Measurements from ENCODE around the gene DALRD3. TPM values are rescaled to one million over a fixed set of nuclear protein-coding genes. Genes with fewer than 3 reads are reported as not detected.
A peak's percentile ranks its signal among the peaks of the same experiment; 100 is the strongest.

Gene DALRD3
- total RNA-seq, 1 experiment from 2014 or later = 42.9 TPM

- ATAC-seq (no peak), DNase-seq (ENCODE audit: low read depth, low spot score) (no peak)
- H3K9me3 ChIP-seq (ENCODE audit: control insufficient read depth in 1 of 2, insufficient read depth in 1 of 2, low read depth in 1 of 2, low read length in 2 of 2) = no peaks in the 10 kb centered on the region
- ChIA-PET CTCF (interaction anchor here (1.8 to 3.0 kb wide), 3 partner anchors 12 to 151 kb away, joined by 5 to 27 read pairs (median 15); partner anchors contain the start of gene WDR6), RAD21 (ENCODE audit: low non-redundant PET in 1 of 2, low total read pairs in 2 of 2, uncharacterized antibody in 2 of 2, unreplicated experiment in 2 of 2) (interaction anchor here in 1 of 2 experiments (0.6 kb wide), 1 partner anchor 74 kb away, joined by 3 read pairs; the partner anchor contains the start of gene QRICH1), POLR2A (interaction anchor here (0.6 to 5.3 kb wide), 9 partner anchors 8 to 781 kb away, joined by 3 to 52 read pairs (median 5); partner anchors contain the start of genes IMPDH2, P4HTM, QRICH1 and WDR6)
- peaks cover 56% of the 10 kb centered on the region for H3K79me2 ChIP-seq (ENCODE audit: insufficient read depth, low read length)
- no peaks in the 10 kb centered on the region for H3K9me2 ChIP-seq (ENCODE audit: insufficient read depth)
- H3K4me2 ChIP-seq (ENCODE audit: low read length) = peak overlapping the region; percentile 90
- no peaks in the 10 kb centered on the region for H3K27me3 ChIP-seq (ENCODE audit: insufficient read depth, low read length)
- H3K9ac ChIP-seq (ENCODE audit: low read length) = peak overlapping the region; percentile 99
- intact Hi-C loops (cut with micrococcal nuclease) = loop anchor here (2.0 kb wide), 1 partner anchor 31 kb away; no protein-coding TSS in a partner anchor
- peaks cover 20 to 64% of the 10 kb centered on the region in 2 experiments for H3K4me1 ChIP-seq (ENCODE audit: control insufficient read depth in 1 of 2, insufficient read depth in 2 of 2, low read length in 2 of 2)
- H3K4me3 ChIP-seq (replicated peaks in 1 of 2; ENCODE audit: low read depth in 1 of 2, low read length in 2 of 2) = peak overlapping the region; percentile 80 to 98
- peak overlapping the region; percentile 99 for H3K27ac ChIP-seq (ENCODE audit: low read depth, low read length)
- no TSS peak for BruUV-seq (replicated peaks)
- H3K36me3 ChIP-seq (ENCODE audit: control insufficient read depth in 1 of 2, insufficient read depth in 2 of 2, low read length in 2 of 2) = peaks cover 17 to 33% of the 10 kb centered on the region in 2 experiments; a peak in 3 of 4 replicates
- H4K20me1 ChIP-seq (ENCODE audit: insufficient read depth) = no peaks in the 10 kb centered on the region
- TF ChIP-seq ATF3 (IDR thresholded peaks at IDR 0.05) (no peak), REST (IDR thresholded peaks at IDR 0.05; ENCODE audit: low read depth) (no peak), EGR1 (IDR thresholded peaks at IDR 0.05; ENCODE audit: low read depth) (no peak), ZFX (IDR thresholded peaks at IDR 0.05) (no peak), SRF (IDR thresholded peaks at IDR 0.05; ENCODE audit: low read depth) (no peak), TCF7L2 (IDR thresholded peaks at IDR 0.05; ENCODE audit: borderline replicate concordance, extremely low read depth, insufficient read depth, insufficient read length) (no peak), MAX (IDR thresholded peaks at IDR 0.05) (no peak), SP1 (IDR thresholded peaks at IDR 0.05; ENCODE audit: low read depth) (no peak), CEBPB (IDR thresholded peaks at IDR 0.05; ENCODE audit: low read depth) (no peak), EZH2phosphoT487 (IDR thresholded peaks at IDR 0.05; ENCODE audit: borderline replicate concordance) (no peak), JUND (IDR thresholded peaks at IDR 0.05) (no peak), SIN3A (IDR thresholded peaks at IDR 0.05; ENCODE audit: low read depth) (no peak), POLR2AphosphoS5 (IDR thresholded peaks at IDR 0.05; ENCODE audit: low read depth, low read length) (no peak)
- no peak overlapping the region for H2AFZ ChIP-seq (ENCODE audit: low read depth, low read length, poor library complexity, severe bottlenecking)
These were observed 1.6 kb upstream of the DALRD3 start for GRCh38 chr3:49019941-49020329.

Data from HCT116 (cell line).